ENCODE data around the gene GNB5. TPM values are rescaled to one million over a fixed set of nuclear protein-coding genes. Genes with fewer than 3 reads are reported as not detected.
"Not testable (repeated sequence)": the region's sequence is repeated elsewhere in the genome, so short reads cannot be mapped to it uniquely, and the experiment has no call there.

Gene GNB5
- total RNA-seq, 2 donors from 2014 or later: 6.0 to 7.9 TPM

- intact Hi-C loops (cut with DNase I): no loop called here
- Histone ChIP-seq H3K4me3 (no peak overlapping the region), H3K9ac (ENCODE audit: low read depth in 2 of 2, low read length in 2 of 2) (no peak overlapping the region), H3K27me3 (no peaks in the 10 kb centered on the region), H3K27ac (no peak overlapping the region), H3K36me3 (no peaks in the 10 kb centered on the region), H3K4me1 (no peaks in the 10 kb centered on the region), H3K9me3 (no peaks in the 10 kb centered on the region)
- no peak for DNase-seq
- TF ChIP-seq, protein P1, sequence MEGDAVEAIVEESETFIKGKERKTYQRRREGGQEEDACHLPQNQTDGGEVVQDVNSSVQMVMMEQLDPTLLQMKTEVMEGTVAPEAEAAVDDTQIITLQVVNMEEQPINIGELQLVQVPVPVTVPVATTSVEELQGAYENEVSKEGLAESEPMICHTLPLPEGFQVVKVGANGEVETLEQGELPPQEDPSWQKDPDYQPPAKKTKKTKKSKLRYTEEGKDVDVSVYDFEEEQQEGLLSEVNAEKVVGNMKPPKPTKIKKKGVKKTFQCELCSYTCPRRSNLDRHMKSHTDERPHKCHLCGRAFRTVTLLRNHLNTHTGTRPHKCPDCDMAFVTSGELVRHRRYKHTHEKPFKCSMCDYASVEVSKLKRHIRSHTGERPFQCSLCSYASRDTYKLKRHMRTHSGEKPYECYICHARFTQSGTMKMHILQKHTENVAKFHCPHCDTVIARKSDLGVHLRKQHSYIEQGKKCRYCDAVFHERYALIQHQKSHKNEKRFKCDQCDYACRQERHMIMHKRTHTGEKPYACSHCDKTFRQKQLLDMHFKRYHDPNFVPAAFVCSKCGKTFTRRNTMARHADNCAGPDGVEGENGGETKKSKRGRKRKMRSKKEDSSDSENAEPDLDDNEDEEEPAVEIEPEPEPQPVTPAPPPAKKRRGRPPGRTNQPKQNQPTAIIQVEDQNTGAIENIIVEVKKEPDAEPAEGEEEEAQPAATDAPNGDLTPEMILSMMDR (IDR thresholded peaks at IDR 0.05): no peak
These were observed 105.0 kb downstream of the GNB5 start for GRCh38 chr15:52086011-52086786.

DNA sequence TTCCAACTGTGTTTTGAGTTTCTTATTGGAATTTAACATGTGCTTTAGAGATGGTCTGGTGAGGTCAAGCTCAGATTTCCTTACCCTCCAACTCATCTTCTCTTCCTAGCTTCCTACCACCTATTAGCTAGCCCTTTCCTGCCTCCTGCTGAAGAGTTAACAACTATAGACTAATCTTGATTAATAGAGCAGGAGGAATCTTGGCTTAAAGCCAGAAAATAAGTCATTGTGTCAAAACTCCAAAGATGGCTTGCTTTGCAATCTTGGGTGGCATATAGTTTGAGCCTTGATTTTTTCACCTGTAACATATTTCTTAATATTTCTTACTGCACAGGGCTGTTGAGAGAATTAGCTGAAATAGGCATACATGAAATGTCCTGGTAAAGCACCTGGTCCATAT is 105.9 kb downstream of the GNB5 start:
- Histone ChIP-seq H3K27me3 (no peaks in the 10 kb centered on the region), H3K4me3 (no peak overlapping the region), H3K9me3 (no peaks in the 10 kb centered on the region), H3K27ac (no peak overlapping the region), H3K36me3 (no peaks in the 10 kb centered on the region), H3K9ac (ENCODE audit: low read depth in 2 of 2, low read length in 2 of 2) (no peak overlapping the region), H3K4me1 (no peaks in the 10 kb centered on the region)
- intact Hi-C loops (cut with DNase I): no loop called here
- TF ChIP-seq, protein P1 (IDR thresholded peaks at IDR 0.05): no peak
- DNase-seq: no peak

DNA sequence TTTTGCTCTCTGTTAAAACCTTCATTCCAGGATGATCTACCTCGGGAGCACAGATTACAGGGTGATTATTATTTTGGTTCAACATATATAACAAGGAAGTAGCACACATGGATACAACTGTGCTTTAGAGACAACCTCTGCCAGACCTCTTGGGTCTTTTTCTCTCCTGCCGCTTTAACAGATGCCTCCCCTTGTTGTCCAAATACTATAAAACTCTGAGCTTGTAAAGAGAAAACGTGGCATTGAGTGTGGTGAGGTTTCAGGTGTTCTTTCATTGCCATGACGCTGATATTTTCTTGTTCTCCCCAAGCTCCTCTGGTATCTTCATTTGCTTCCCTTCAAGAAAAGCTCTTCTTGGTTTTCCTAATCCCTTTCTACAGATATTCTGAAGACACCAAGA is 107.6 kb downstream of the GNB5 start:
- no peaks in the 10 kb centered on the region for H3K36me3 ChIP-seq
- no peak overlapping the region for H3K4me3 ChIP-seq
- H3K27me3 ChIP-seq: no peaks in the 10 kb centered on the region
- no peak overlapping the region for H3K27ac ChIP-seq
- H3K9me3 ChIP-seq: no peaks in the 10 kb centered on the region
- no peak overlapping the region for H3K9ac ChIP-seq (ENCODE audit: low read depth in 2 of 2, low read length in 2 of 2)
- H3K4me1 ChIP-seq: no peaks in the 10 kb centered on the region
- intact Hi-C loops (cut with DNase I): no loop called here
- no peak for DNase-seq
- TF ChIP-seq, protein P1 (IDR thresholded peaks at IDR 0.05): no peak

DNA sequence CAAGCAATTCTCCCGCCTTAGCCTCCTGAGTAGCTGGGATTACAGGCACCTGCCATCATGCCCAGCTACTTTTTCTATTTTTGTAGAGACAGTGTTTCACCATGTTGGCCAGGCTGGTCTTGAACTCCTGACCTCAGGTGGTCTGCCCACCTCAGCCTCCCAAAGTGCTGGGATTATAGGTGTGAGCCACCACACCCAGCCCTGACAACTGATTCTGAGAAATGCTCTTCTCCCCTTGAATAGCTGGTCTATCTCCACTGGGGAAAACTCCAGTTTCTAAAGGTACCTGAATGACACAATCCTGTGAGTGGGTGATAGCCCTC is 108.2 kb downstream of the GNB5 start:
- H3K9ac ChIP-seq (ENCODE audit: low read depth in 2 of 2, low read length in 2 of 2); H3K36me3 ChIP-seq; H3K4me1 ChIP-seq; H3K27me3 ChIP-seq; H3K4me3 ChIP-seq; H3K27ac ChIP-seq; H3K9me3 ChIP-seq; DNase-seq; intact Hi-C loops (cut with DNase I): not testable (repeated sequence)

- no peaks in the 10 kb centered on the region for H3K9me3 ChIP-seq
- H3K27me3 ChIP-seq: no peaks in the 10 kb centered on the region
- H3K27ac ChIP-seq: no peak overlapping the region
- H3K36me3 ChIP-seq: no peaks in the 10 kb centered on the region
- TF ChIP-seq, protein P1 (IDR thresholded peaks at IDR 0.05): no peak
- no peak for DNase-seq
- H3K9ac ChIP-seq (ENCODE audit: low read depth in 2 of 2, low read length in 2 of 2): peak overlapping the region in 1 of 2 donors; percentile 34
- intact Hi-C loops (cut with DNase I): no loop called here
- no peak overlapping the region for H3K4me3 ChIP-seq
- no peaks in the 10 kb centered on the region for H3K4me1 ChIP-seq
These were observed 108.8 kb downstream of the GNB5 start for GRCh38 chr15:52082197-52083036.

Data from colonic mucosa (tissue), 4 donors.